Middle frontal gyrus (tissue), 1 donor: Measurements from ENCODE around the gene AKAP13.
"Not testable (repeated sequence)": the region's sequence is repeated elsewhere in the genome, so short reads cannot be mapped to it uniquely, and the experiment has no call there.

ENCODE experiments used
- DNase-seq: peaks from one replicate; pipeline ENCODE4 v3.0.0-alpha.2; 2015; ENCODE audit warnings: low spot score; ENCODE audit errors: extremely low spot score

AKAP13 gene

GRCh38 chr15:85535533-85536330, 155.3 kb downstream of the AKAP13 start:
- not testable (repeated sequence) for DNase-seq

GRCh38 chr15:85536341-85536740, 155.9 kb downstream of the AKAP13 start:
- no peak for DNase-seq

- no peak for DNase-seq
Observed at GRCh38 chr15:85539491-85539890, 159.1 kb downstream of the AKAP13 start.

- DNase-seq = no peak
Observed at GRCh38 chr15:85540085-85540797, 159.8 kb downstream of the AKAP13 start.

GRCh38 chr15:85541744-85542143, 161.3 kb downstream of the AKAP13 start:
- DNase-seq = no peak

- no peak for DNase-seq
Observed at GRCh38 chr15:85542488-85542887, 162.1 kb downstream of the AKAP13 start.

- DNase-seq = no peak
Observed at GRCh38 chr15:85542895-85543331, 162.5 kb downstream of the AKAP13 start.

GRCh38 chr15:85543741-85544155, 163.3 kb downstream of the AKAP13 start:
- DNase-seq = no peak

GRCh38 chr15:85545185-85545584, 164.8 kb downstream of the AKAP13 start:
- DNase-seq = no peak

- no peak for DNase-seq
Observed at GRCh38 chr15:85545752-85546151, 165.3 kb downstream of the AKAP13 start.

GRCh38 chr15:85547386-85547785, 167.0 kb downstream of the AKAP13 start:
- no peak for DNase-seq

- DNase-seq = no peak
Observed at GRCh38 chr15:85550283-85550682, 169.9 kb downstream of the AKAP13 start.

GRCh38 chr15:85551221-85551832, 170.9 kb downstream of the AKAP13 start:
- no peak for DNase-seq

- DNase-seq = no peak
Observed at GRCh38 chr15:85554852-85555521, 174.6 kb downstream of the AKAP13 start.

GRCh38 chr15:85555875-85556617, 175.6 kb downstream of the AKAP13 start:
- DNase-seq = no peak

GRCh38 chr15:85556618-85556895, 176.2 kb downstream of the AKAP13 start:
- no peak for DNase-seq

GRCh38 chr15:85557385-85557784, 177.0 kb downstream of the AKAP13 start:
- DNase-seq = no peak

GRCh38 chr15:85558848-85559247, 178.4 kb downstream of the AKAP13 start:
- no peak for DNase-seq

- no peak for DNase-seq
Observed at GRCh38 chr15:85559530-85559929, 179.1 kb downstream of the AKAP13 start.

GRCh38 chr15:85562824-85563223, 182.4 kb downstream of the AKAP13 start:
- DNase-seq = no peak

- DNase-seq = no peak
Observed at GRCh38 chr15:85563328-85563727, 182.9 kb downstream of the AKAP13 start.
